ENCODE results near the gene GPR4.

GPR4 gene

DNA sequence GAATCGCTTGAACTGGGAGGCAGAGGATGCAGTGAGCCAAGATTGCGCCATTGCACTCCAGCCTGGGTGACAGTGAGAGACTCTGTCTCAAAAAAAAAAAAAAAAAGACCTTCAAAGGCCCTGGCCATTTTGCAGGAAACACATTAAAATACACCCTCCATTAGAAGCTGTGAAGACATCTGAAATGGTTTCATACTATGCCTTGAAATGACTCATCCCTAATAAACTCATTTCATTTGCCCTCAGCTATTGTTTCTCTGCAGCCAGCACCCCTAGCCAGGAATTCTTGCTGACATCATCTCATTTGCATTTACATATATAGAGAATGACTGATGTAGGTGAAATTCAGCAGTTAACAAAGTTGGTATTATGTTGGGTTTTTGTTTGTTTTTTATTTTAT, 28.5 kb upstream of the GPR4 start:
- TF ChIP-seq, protein P1, sequence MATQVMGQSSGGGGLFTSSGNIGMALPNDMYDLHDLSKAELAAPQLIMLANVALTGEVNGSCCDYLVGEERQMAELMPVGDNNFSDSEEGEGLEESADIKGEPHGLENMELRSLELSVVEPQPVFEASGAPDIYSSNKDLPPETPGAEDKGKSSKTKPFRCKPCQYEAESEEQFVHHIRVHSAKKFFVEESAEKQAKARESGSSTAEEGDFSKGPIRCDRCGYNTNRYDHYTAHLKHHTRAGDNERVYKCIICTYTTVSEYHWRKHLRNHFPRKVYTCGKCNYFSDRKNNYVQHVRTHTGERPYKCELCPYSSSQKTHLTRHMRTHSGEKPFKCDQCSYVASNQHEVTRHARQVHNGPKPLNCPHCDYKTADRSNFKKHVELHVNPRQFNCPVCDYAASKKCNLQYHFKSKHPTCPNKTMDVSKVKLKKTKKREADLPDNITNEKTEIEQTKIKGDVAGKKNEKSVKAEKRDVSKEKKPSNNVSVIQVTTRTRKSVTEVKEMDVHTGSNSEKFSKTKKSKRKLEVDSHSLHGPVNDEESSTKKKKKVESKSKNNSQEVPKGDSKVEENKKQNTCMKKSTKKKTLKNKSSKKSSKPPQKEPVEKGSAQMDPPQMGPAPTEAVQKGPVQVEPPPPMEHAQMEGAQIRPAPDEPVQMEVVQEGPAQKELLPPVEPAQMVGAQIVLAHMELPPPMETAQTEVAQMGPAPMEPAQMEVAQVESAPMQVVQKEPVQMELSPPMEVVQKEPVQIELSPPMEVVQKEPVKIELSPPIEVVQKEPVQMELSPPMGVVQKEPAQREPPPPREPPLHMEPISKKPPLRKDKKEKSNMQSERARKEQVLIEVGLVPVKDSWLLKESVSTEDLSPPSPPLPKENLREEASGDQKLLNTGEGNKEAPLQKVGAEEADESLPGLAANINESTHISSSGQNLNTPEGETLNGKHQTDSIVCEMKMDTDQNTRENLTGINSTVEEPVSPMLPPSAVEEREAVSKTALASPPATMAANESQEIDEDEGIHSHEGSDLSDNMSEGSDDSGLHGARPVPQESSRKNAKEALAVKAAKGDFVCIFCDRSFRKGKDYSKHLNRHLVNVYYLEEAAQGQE (IDR thresholded peaks at IDR 0.05; ENCODE audit: insufficient read depth in 1 of 2, low read depth in 2 of 2, low read length in 2 of 2): no peak
- TF ChIP-seq FOXP2 (optimal IDR thresholded peaks at IDR 0.05; ENCODE audit: borderline replicate concordance, extremely low read depth, extremely low read length, insufficient read depth): no peak
- TF ChIP-seq SIN3A (IDR thresholded peaks at IDR 0.05; ENCODE audit: borderline replicate concordance, insufficient read depth, low read length): no peak
- no peak for TF ChIP-seq TAF1 (IDR thresholded peaks at IDR 0.05; ENCODE audit: borderline replicate concordance, insufficient read depth, low read length)
- TF ChIP-seq POLR2AphosphoS5 (IDR thresholded peaks at IDR 0.05; ENCODE audit: low read depth, low read length): no peak

DNA sequence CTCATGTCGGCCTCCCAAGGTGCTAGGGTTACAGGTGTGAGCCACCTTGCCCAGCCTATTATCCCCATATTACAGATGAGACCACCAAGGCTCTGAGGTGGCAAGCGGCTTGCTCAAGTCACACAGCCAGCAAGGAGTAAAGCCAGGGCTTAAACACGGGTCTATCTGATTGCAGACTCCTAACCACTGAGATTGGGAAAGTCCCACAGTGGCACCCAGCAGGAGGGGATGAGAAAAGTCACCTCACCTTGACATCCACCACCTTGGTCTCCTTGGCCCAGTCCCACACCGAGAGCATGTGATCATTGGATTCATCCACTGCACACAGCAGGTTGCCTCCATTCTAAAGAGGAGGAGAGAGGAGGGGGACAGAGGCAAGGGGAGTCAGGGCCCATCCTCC, 27.7 kb upstream of the GPR4 start:
- TF ChIP-seq SIN3A (IDR thresholded peaks at IDR 0.05; ENCODE audit: borderline replicate concordance, insufficient read depth, low read length) (no peak), POLR2AphosphoS5 (IDR thresholded peaks at IDR 0.05; ENCODE audit: low read depth, low read length) (no peak), TAF1 (IDR thresholded peaks at IDR 0.05; ENCODE audit: borderline replicate concordance, insufficient read depth, low read length) (no peak), FOXP2 (optimal IDR thresholded peaks at IDR 0.05; ENCODE audit: borderline replicate concordance, extremely low read depth, extremely low read length, insufficient read depth) (no peak)
- TF ChIP-seq, protein P1 (IDR thresholded peaks at IDR 0.05; ENCODE audit: insufficient read depth in 1 of 2, low read depth in 2 of 2, low read length in 2 of 2): no peak

DNA sequence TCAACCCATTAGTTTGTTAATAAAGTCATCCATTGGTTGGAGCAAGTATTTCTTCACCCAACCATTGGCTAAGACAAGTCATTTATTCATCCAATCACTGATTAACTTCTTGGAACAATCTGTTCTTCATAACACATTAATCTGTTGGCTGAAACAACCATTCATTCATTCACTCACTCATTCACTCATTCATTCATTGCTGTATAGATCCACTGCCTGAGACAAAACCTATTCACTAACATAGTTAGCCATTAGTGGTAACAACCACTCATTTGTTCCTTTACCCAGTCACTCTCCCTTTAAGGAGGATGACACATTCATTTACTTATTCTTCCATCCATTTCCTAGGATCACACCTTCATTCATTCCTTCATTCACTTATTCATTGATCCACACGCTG, 22.0 kb upstream of the GPR4 start:
- TF ChIP-seq TAF1 (IDR thresholded peaks at IDR 0.05; ENCODE audit: borderline replicate concordance, insufficient read depth, low read length): no peak
- TF ChIP-seq, protein P1 (IDR thresholded peaks at IDR 0.05; ENCODE audit: insufficient read depth in 1 of 2, low read depth in 2 of 2, low read length in 2 of 2): no peak
- no peak for TF ChIP-seq POLR2AphosphoS5 (IDR thresholded peaks at IDR 0.05; ENCODE audit: low read depth, low read length)
- no peak for TF ChIP-seq SIN3A (IDR thresholded peaks at IDR 0.05; ENCODE audit: borderline replicate concordance, insufficient read depth, low read length)
- TF ChIP-seq FOXP2 (optimal IDR thresholded peaks at IDR 0.05; ENCODE audit: borderline replicate concordance, extremely low read depth, extremely low read length, insufficient read depth): no peak

DNA sequence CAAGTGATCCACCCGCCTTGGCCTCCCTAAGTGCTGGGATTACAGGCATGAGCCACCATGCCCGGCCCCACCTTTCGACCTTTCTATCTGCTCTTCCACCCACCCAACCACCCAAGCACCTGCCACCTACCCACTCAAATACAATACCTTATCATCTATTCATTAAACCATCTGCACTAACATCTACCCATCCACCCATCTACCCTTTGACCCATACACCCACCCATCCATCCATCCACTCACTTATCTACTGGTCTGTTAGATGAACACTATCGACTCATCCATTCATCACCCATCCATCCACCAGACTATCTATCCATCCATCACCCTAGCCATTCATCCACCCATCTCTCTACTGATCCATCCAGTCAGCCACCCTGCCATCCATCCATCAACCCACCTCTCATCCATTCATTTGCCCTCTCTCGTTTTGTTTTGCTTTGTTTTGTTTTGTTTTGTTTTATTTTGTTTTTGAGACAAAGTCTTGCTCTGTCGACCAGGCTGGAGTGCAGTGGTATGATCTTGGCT, 20.0 kb upstream of the GPR4 start:
- TF ChIP-seq, protein P1 (IDR thresholded peaks at IDR 0.05; ENCODE audit: insufficient read depth in 1 of 2, low read depth in 2 of 2, low read length in 2 of 2): no peak
- TF ChIP-seq POLR2AphosphoS5 (IDR thresholded peaks at IDR 0.05; ENCODE audit: low read depth, low read length) (no peak), SIN3A (IDR thresholded peaks at IDR 0.05; ENCODE audit: borderline replicate concordance, insufficient read depth, low read length) (no peak), TAF1 (IDR thresholded peaks at IDR 0.05; ENCODE audit: borderline replicate concordance, insufficient read depth, low read length) (no peak), FOXP2 (optimal IDR thresholded peaks at IDR 0.05; ENCODE audit: borderline replicate concordance, extremely low read depth, extremely low read length, insufficient read depth) (no peak)

DNA sequence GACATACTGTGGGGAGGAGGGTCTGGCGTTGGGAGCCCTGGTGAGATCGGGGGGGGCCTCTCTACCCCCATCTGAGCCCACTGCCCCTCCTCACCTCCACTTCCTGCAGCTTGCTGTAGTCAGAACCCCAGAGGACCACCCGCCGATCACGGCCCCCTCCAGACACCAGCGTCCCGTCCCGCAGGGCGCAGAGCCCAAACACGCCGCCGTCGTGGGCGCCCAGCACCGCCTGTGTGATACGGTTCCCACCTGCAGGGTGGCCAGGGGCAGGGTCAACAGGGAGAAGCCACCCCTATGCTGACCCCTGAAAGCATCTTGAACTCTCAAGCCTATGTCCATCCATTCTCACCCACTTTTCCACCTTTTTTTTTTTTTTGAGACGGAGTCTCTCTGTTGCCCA, 19.4 kb upstream of the GPR4 start:
- TF ChIP-seq, protein P1 (IDR thresholded peaks at IDR 0.05; ENCODE audit: insufficient read depth in 1 of 2, low read depth in 2 of 2, low read length in 2 of 2): no peak
- TF ChIP-seq TAF1 (IDR thresholded peaks at IDR 0.05; ENCODE audit: borderline replicate concordance, insufficient read depth, low read length) (no peak), SIN3A (IDR thresholded peaks at IDR 0.05; ENCODE audit: borderline replicate concordance, insufficient read depth, low read length) (no peak), FOXP2 (optimal IDR thresholded peaks at IDR 0.05; ENCODE audit: borderline replicate concordance, extremely low read depth, extremely low read length, insufficient read depth) (no peak), POLR2AphosphoS5 (IDR thresholded peaks at IDR 0.05; ENCODE audit: low read depth, low read length) (no peak)
